AG09309 (cell line): ENCODE measurements around the gene KRT72.

Source experiments
- DNase-seq: peaks from one replicate; pipeline ENCODE4 v3.0.0-alpha.2; 2010; ENCODE audit warnings: low read depth
- H3K4me3 ChIP-seq: 2 replicates; pipeline ENCODE4 v1.5.1; 2011; ENCODE audit warnings: mild to moderate bottlenecking, low read depth, low read length, moderate library complexity; ENCODE audit not compliant: control insufficient read depth
- CTCF ChIP-seq: IDR thresholded peaks from 2 replicates; pipeline ENCODE4 v1.5.1; 2011; ENCODE audit warnings: mild to moderate bottlenecking, low read depth, low read length, inconsistent platforms; ENCODE audit not compliant: insufficient read depth, control insufficient read depth; ENCODE audit errors: missing control alignments

The KRT72 gene

GRCh38 chr12:52591521-52591920 lies 9.7 kb downstream of the KRT72 start:
- TF ChIP-seq CTCF = no peak
- no peak overlapping the region for H3K4me3 ChIP-seq
- DNase-seq = no peak

DNA sequence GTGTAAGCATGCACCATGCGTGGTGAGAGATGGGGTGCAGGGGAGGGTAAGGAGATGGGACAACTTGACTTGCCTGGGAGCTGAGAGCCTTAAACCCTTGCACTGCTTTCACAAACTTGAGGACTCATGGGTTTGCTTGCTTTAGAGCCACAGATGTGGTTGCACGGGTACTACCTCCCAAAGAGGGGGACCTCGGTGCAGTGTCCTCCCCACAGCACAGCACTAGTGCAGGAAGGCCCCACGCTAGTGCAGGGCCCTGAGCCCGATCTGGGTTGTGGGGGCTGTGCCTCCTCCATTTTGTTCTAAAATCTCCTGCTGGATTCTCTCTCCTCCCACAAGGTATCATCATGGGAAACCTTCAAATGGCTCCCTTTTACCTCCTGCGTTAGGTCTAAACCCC lies 11.2 kb downstream of the KRT72 start:
- no peak for DNase-seq
- no peak overlapping the region for H3K4me3 ChIP-seq
- TF ChIP-seq CTCF = no peak

DNA sequence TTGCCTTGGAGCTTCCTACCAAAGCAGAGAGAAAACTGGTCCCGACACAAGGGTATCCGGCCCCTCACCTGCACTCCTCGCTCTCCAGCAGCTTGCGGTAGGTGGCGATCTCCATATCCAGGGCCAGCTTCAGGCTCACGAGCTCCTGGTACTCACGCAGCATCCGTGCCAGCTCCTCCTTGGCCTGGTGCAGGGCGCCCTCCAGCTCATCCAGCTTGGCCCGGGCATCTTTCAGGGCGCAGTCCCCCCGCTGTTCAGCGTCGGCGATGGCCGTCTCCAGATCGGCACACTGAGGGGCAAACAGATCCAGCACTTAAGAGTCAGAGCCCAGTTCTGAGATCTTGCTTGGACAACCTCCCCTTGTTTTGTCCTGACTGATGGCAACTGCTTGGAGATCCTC lies 13.7 kb downstream of the KRT72 start:
- H3K4me3 ChIP-seq = no peak overlapping the region
- DNase-seq = no peak
- TF ChIP-seq CTCF = no peak

DNA sequence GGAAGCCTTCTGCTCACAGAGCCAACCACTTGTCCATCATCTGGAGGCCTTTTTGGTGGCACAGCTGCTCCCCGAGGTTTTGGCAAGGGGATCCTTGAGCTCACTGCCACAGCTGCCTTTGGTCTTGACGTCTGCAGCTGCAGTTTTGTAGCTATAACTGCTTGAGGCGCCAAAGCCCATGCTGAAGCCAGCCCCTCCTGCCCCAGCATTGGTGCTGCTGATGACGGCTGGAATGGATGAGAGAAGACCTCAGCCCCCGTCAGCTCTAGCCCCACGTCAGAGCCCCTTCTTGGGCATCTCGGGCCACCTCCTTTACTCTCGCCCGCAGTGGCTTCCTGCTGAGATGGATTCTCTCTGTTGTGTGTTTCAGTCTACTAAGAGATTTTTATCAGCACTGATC lies 15.3 kb downstream of the KRT72 start:
- no peak for DNase-seq
- no peak for TF ChIP-seq CTCF
- H3K4me3 ChIP-seq = no peak overlapping the region

- no peak for TF ChIP-seq CTCF
- DNase-seq = no peak
- H3K4me3 ChIP-seq = no peak overlapping the region
Observed at GRCh38 chr12:52585066-52585465, 16.2 kb downstream of the KRT72 start.

DNA sequence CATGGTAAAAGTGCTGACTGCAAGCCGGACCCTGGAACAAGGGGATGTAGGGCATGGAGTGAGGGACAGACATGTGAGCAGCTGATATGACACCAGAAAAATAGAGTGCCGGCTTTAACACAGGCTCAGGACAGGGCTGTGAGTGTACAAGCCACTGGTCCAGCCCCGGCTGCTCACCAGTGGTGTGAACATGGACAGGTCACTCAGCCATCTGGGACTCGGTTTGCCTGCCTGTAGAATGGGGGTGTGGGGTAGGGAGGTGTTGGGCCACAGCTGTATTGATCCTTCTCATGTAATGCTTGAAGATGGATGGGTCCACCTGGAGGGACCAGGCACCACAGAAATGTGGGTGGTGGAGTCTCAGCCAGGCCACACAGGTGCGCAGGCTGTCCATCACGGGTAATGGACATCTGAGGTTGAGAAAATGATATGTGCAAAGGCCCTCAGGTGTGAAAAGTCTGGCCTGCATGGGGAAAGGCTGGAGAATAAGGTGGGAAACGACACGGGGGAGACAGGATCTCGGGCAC lies 17.0 kb downstream of the KRT72 start:
- TF ChIP-seq CTCF = no peak
- H3K4me3 ChIP-seq = no peak overlapping the region
- no peak for DNase-seq

GRCh38 chr12:52582971-52583456 lies 18.2 kb downstream of the KRT72 start:
- H3K4me3 ChIP-seq = no peak overlapping the region
- peak; percentile 82 for TF ChIP-seq CTCF
- no peak for DNase-seq
